ENCODE results near the gene PCGF3. TPM values are rescaled to one million over a fixed set of nuclear protein-coding genes. Genes with fewer than 3 reads are reported as not detected.

PCGF3 gene
- total RNA-seq, 1 donor from 2014 or later, result 23.0 TPM

Other genes with a start within 250 kb of the PCGF3 start
- 8.4 TPM for gene ZNF721, start 206.7 kb upstream of the PCGF3 start, total RNA-seq
- gene PIGG, start 206.6 kb upstream of the PCGF3 start, total RNA-seq, result 27.1 TPM
- gene TMEM271, start 129.5 kb upstream of the PCGF3 start, total RNA-seq, result not detected
- gene PDE6B, start 80.3 kb upstream of the PCGF3 start, total RNA-seq, result 8.9 TPM
- 220 TPM for gene ATP5ME, start 31.6 kb upstream of the PCGF3 start, total RNA-seq
- 978 TPM for gene MYL5, start 31.3 kb upstream of the PCGF3 start, total RNA-seq
- 4.2 TPM for gene SLC49A3, start 16.7 kb upstream of the PCGF3 start, total RNA-seq
- gene CPLX1, start 120.3 kb downstream of the PCGF3 start, total RNA-seq, result not detected
- 19.8 TPM for gene GAK, start 226.5 kb downstream of the PCGF3 start, total RNA-seq
- gene TMEM175, start 226.6 kb downstream of the PCGF3 start, total RNA-seq, result 18.3 TPM